ENCODE data around the gene CARS2.

GRCh38 chr13:110681868-110682550 is 23.9 kb downstream of the CARS2 start:
- no peak for TF ChIP-seq CTCF (IDR thresholded peaks at IDR 0.05)
- no peak for TF ChIP-seq POLR2AphosphoS5 (IDR thresholded peaks at IDR 0.05; ENCODE audit: low read depth, low read length)
- no peak for TF ChIP-seq REST (IDR thresholded peaks at IDR 0.05; ENCODE audit: insufficient read depth in 1 of 2, low read depth in 2 of 2, low read length in 1 of 2)
- no peak for TF ChIP-seq TCF7L2 (IDR thresholded peaks at IDR 0.05; ENCODE audit: low read depth, low read length)
